HepG2 (cell line): ENCODE data around the gene JOSD1. TPM values are rescaled to one million over a fixed set of nuclear protein-coding genes. Genes with fewer than 3 reads are reported as not detected.
A peak's percentile ranks its signal among the peaks of the same experiment; 100 is the strongest.

Experiments
- HHEX ChIP-seq: IDR thresholded peaks from 2 replicates; pipeline ENCODE4 v1.6.1; 2016; ENCODE audit warnings: control low read depth
- MAFF ChIP-seq: IDR thresholded peaks from 2 replicates; pipeline ENCODE4 v1.6.1; 2011; ENCODE audit warnings: low read depth, low read length, improper control_type of control experiment
- MATR3 ChIP-seq: sonication (generic); formaldehyde crosslinking; IDR thresholded peaks from 2 replicates; pipeline ENCODE4 v1.4.0; 2020; ENCODE audit warnings: missing genetic modification reagents
- MAZ ChIP-seq, 2 experiments: sonication (generic) in 1 of 2; formaldehyde crosslinking in 1 of 2; IDR thresholded peaks; 2 replicates each; pipeline versions ENCODE4 v1.5.0 to v1.6.1; 2012 to 2020; ENCODE audit warnings: low read depth in 2 of 2, mild to moderate bottlenecking in 2 of 2, borderline replicate concordance in 1 of 2, improper control_type of control experiment in 1 of 2, low read length in 1 of 2, missing genetic modification reagents in 1 of 2, moderate library complexity in 1 of 2
- NFE2L2 ChIP-seq: fragments of 150-350 bp; IDR thresholded peaks from 2 replicates; pipeline ENCODE4 v1.6.1; 2014; ENCODE audit warnings: low read length
- PLSCR1 ChIP-seq: sonication (generic); formaldehyde crosslinking; IDR thresholded peaks from 2 replicates; pipeline ENCODE4 v1.5.0; 2020; ENCODE audit warnings: missing genetic modification reagents, mild to moderate bottlenecking, borderline replicate concordance
- SNAI1 ChIP-seq: sonication (generic); formaldehyde crosslinking; IDR thresholded peaks from 2 replicates; pipeline ENCODE4 v1.5.0; 2020; ENCODE audit warnings: mild to moderate bottlenecking, missing genetic modification reagents, borderline replicate concordance
- SRF ChIP-seq: IDR thresholded peaks from 2 replicates; pipeline ENCODE4 v1.6.1; 2011; ENCODE audit warnings: mild to moderate bottlenecking, low read depth, low read length, moderate library complexity
- ZFP62 ChIP-seq: sonication (generic); formaldehyde crosslinking; IDR thresholded peaks from 2 replicates; pipeline ENCODE4 v1.4.0; 2020; ENCODE audit warnings: missing genetic modification reagents
- ZNF609 ChIP-seq: sonication (generic); formaldehyde crosslinking; IDR thresholded peaks from 2 replicates; pipeline ENCODE4 v1.4.0; 2020; ENCODE audit warnings: mild to moderate bottlenecking, missing genetic modification reagents, borderline replicate concordance
- polyA plus RNA-seq, 8 experiments: library from polyadenylated mRNA; depleted of rRNA in 3 of 8; stranded (reverse) in 7 of 8; unstranded in 1 of 8; fragments of >200 nt; fragmentation: Illumina TruSeq in 4 of 8; extraction: Trizol in 4 of 8; gene quantifications; 2 replicates each; pipeline versions ENCODE4 v1.2.1 to v1.2.3, GENCODE V29; 2011 to 2016; ENCODE audit warnings: low read depth in 4 of 8, missing spikeins in 1 of 8, mixed read lengths in 1 of 8; ENCODE audit not compliant: insufficient read depth in 1 of 8
- total RNA-seq, 5 experiments: library from RNA; depleted of rRNA; stranded (reverse); fragments of >200 nt; fragmentation: Illumina TruSeq; extraction: Trizol; gene quantifications; 2 replicates each; pipeline ENCODE4 v1.2.3, GENCODE V29; 2016; ENCODE audit warnings: low read depth in 1 of 5
- TF ChIP-seq, protein P1 (sequence below): sonication (generic); formaldehyde crosslinking; IDR thresholded peaks from 2 replicates; pipeline ENCODE4 v1.4.0; 2020; ENCODE audit warnings: missing genetic modification reagents
- TF ChIP-seq, protein P2 (sequence below): sonication (generic); formaldehyde crosslinking; IDR thresholded peaks from 2 replicates; pipeline ENCODE4 v1.4.0; 2020; ENCODE audit warnings: missing genetic modification reagents, borderline replicate concordance
- TF ChIP-seq, protein P3 (sequence below): sonication (generic); formaldehyde crosslinking; IDR thresholded peaks from 2 replicates; pipeline ENCODE4 v1.4.0; 2020; ENCODE audit warnings: mild to moderate bottlenecking, low read depth, missing genetic modification reagents

The JOSD1 gene
- total and polyA plus RNA-seq, 2 of the 13 experiments (the other 11 are each of a cell fraction or from before 2014, with no cell fraction given): 31.7 to 38.4 TPM

DNA sequence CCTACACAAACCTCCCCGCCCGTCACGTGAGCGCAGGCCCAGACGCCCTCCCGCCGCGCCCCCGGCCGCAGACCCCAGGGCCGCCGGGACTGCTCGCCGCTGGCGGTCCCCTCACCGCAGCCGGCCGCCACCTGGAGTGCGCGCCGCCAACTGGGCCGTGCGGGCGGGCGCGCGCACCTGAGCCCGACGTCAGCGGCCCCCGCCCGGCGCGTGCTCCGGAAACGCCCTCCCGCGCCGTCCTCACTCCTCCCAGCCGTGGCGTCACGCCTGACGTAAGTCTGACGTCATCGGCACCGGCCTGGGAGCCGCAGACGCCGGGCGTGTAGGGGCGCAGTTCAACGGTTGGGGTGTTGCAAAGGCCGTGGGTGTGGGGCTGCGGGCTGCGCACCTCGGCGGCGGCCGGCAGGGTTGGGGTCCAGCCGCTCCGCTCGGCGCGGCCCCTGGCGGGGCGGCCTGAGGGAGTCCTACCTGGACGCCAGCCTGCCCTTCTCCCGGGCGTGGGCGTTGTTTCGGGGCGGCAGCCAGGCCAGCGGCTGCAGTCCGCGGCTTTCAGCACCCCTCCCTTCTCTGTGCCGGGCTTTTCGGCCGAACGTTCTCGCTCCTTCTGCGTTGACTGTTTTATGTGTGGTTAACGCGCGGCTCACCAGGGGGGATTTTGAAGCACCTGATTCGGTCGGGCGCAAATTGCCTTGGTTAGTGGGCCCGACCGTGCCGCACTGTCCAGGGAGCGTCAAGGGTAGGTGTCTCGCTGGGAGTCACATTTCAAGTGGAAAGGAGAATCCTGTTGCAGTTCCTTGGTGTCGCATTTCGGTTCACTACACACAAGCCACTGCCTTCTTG lies at the start of gene JOSD1 (continued):
- TF ChIP-seq, protein P1, sequence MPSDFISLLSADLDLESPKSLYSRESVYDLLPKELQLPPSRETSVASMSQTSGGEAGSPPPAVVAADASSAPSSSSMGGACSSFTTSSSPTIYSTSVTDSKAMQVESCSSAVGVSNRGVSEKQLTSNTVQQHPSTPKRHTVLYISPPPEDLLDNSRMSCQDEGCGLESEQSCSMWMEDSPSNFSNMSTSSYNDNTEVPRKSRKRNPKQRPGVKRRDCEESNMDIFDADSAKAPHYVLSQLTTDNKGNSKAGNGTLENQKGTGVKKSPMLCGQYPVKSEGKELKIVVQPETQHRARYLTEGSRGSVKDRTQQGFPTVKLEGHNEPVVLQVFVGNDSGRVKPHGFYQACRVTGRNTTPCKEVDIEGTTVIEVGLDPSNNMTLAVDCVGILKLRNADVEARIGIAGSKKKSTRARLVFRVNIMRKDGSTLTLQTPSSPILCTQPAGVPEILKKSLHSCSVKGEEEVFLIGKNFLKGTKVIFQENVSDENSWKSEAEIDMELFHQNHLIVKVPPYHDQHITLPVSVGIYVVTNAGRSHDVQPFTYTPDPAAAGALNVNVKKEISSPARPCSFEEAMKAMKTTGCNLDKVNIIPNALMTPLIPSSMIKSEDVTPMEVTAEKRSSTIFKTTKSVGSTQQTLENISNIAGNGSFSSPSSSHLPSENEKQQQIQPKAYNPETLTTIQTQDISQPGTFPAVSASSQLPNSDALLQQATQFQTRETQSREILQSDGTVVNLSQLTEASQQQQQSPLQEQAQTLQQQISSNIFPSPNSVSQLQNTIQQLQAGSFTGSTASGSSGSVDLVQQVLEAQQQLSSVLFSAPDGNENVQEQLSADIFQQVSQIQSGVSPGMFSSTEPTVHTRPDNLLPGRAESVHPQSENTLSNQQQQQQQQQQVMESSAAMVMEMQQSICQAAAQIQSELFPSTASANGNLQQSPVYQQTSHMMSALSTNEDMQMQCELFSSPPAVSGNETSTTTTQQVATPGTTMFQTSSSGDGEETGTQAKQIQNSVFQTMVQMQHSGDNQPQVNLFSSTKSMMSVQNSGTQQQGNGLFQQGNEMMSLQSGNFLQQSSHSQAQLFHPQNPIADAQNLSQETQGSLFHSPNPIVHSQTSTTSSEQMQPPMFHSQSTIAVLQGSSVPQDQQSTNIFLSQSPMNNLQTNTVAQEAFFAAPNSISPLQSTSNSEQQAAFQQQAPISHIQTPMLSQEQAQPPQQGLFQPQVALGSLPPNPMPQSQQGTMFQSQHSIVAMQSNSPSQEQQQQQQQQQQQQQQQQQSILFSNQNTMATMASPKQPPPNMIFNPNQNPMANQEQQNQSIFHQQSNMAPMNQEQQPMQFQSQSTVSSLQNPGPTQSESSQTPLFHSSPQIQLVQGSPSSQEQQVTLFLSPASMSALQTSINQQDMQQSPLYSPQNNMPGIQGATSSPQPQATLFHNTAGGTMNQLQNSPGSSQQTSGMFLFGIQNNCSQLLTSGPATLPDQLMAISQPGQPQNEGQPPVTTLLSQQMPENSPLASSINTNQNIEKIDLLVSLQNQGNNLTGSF: no peak
- TF ChIP-seq SRF: no peak
- no peak for TF ChIP-seq MAFF
- 0 out of 2 replicates have a peak, but pooled peaks have one; percentile 18 for TF ChIP-seq HHEX (CRISPR knock-in tag)
- 0 out of 2 replicates have a peak, but pooled peaks have one; percentile 26 for TF ChIP-seq ZFP62 (CRISPR knock-in tag)
- no peak for TF ChIP-seq ZNF609
- no peak for TF ChIP-seq SNAI1
- TF ChIP-seq MATR3 (CRISPR knock-in tag): no peak
- no peak for TF ChIP-seq NFE2L2
- TF ChIP-seq, protein P2, sequence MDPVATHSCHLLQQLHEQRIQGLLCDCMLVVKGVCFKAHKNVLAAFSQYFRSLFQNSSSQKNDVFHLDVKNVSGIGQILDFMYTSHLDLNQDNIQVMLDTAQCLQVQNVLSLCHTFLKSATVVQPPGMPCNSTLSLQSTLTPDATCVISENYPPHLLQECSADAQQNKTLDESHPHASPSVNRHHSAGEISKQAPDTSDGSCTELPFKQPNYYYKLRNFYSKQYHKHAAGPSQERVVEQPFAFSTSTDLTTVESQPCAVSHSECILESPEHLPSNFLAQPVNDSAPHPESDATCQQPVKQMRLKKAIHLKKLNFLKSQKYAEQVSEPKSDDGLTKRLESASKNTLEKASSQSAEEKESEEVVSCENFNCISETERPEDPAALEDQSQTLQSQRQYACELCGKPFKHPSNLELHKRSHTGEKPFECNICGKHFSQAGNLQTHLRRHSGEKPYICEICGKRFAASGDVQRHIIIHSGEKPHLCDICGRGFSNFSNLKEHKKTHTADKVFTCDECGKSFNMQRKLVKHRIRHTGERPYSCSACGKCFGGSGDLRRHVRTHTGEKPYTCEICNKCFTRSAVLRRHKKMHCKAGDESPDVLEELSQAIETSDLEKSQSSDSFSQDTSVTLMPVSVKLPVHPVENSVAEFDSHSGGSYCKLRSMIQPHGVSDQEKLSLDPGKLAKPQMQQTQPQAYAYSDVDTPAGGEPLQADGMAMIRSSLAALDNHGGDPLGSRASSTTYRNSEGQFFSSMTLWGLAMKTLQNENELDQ (CRISPR knock-in tag): no peak
- TF ChIP-seq PLSCR1 (CRISPR knock-in tag): no peak
- TF ChIP-seq, protein P3, sequence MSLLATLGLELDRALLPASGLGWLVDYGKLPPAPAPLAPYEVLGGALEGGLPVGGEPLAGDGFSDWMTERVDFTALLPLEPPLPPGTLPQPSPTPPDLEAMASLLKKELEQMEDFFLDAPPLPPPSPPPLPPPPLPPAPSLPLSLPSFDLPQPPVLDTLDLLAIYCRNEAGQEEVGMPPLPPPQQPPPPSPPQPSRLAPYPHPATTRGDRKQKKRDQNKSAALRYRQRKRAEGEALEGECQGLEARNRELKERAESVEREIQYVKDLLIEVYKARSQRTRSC (CRISPR knock-in tag): no peak
- peak; percentile 92 for TF ChIP-seq MAZ (IDR thresholded peaks at IDR 0.05; ENCODE audit: borderline replicate concordance, low read depth, low read length)
- peak; percentile 96 for TF ChIP-seq MAZ (CRISPR knock-in tag; IDR thresholded peaks at IDR 0.05; ENCODE audit: low read depth)
